ENCODE results near the gene HIPK2.

Gene HIPK2

GRCh38 chr7:139659922-139660316, 117.9 kb downstream of the HIPK2 start:
- H3K4me3 ChIP-seq (ENCODE audit: low read length) = no peak overlapping the region
- H3K9me3 ChIP-seq (replicated peaks; ENCODE audit: low read length) = no peaks in the 10 kb centered on the region
- H3K9ac ChIP-seq (ENCODE audit: low read depth, low read length) = no peak overlapping the region
- H3K27me3 ChIP-seq (ENCODE audit: control insufficient read depth, insufficient read depth, low read length) = no peaks in the 10 kb centered on the region
- peaks cover 56% of the 10 kb centered on the region for H3K4me1 ChIP-seq (ENCODE audit: control insufficient read depth, insufficient read depth, low read length)
- H3K4me2 ChIP-seq (ENCODE audit: low read length) = no peak overlapping the region
- H3K36me3 ChIP-seq (ENCODE audit: insufficient read depth, low read length) = peaks cover 61% of the 10 kb centered on the region

DNA sequence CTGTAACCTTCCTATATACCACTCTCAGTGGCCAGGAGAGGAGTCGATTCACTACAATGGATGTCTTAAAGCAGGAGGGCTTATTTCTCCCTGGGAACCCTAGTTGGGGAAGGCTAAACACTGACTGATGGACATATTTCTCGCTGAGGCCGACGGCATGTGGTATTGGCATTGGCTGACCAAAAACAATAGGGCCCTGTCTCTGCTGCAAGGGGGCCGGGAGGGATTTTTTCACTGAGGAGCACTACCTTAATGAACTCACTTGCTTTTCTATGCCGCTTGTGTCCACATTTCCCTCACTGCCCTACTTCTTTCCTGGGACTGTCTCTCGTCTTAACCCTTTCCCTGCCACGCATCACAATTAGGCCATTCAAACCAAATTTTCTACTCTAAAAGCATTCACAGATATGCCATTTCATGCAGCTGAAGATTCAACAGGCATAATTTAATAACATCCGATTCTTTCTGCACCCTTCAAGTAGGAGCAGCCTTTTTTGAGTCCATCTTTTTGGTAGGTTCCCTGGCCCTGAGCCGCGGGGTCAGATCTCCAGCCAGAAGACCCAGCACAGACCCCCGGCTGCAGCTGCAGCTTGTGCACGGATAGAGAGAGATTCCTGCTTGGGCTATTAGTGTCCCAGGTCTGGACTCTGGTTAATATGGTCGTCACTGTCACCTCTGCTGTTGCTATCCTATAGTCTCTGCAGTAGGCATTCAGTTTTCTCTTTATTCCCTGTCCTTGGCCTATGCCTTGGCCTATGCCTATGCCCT, 118.7 kb downstream of the HIPK2 start:
- peaks cover 65% of the 10 kb centered on the region for H3K36me3 ChIP-seq (ENCODE audit: insufficient read depth, low read length)
- H3K27me3 ChIP-seq (ENCODE audit: control insufficient read depth, insufficient read depth, low read length) = no peaks in the 10 kb centered on the region
- H3K4me1 ChIP-seq (ENCODE audit: control insufficient read depth, insufficient read depth, low read length) = peaks cover 62% of the 10 kb centered on the region
- H3K9ac ChIP-seq (ENCODE audit: low read depth, low read length) = peak overlapping the region; percentile 24
- H3K4me2 ChIP-seq (ENCODE audit: low read length) = peak overlapping the region; percentile 39
- H3K9me3 ChIP-seq (replicated peaks; ENCODE audit: low read length) = no peaks in the 10 kb centered on the region
- no peak overlapping the region for H3K4me3 ChIP-seq (ENCODE audit: low read length)

DNA sequence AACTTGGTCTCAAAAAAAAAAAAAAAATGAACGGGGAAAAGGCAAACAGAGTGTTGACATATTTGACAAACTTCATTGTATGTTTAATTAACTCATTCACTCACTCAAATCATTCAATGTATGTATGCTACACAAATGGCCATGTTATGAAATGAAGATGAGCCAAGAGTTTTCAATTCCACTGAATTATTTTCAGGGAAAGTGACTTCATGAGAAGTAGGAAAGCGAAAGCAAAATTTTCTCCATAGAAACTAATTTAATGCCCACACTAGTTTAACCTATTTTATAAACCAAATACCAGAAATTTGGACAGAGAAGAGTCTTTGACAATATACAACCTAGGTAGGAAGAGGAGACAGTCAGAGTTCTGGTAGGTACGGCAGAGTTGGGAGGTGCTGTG, 119.5 kb downstream of the HIPK2 start:
- Histone ChIP-seq H3K4me3 (ENCODE audit: low read length) (no peak overlapping the region), H3K27me3 (ENCODE audit: control insufficient read depth, insufficient read depth, low read length) (no peaks in the 10 kb centered on the region), H3K9ac (ENCODE audit: low read depth, low read length) (no peak overlapping the region), H3K9me3 (replicated peaks; ENCODE audit: low read length) (no peaks in the 10 kb centered on the region), H3K4me1 (ENCODE audit: control insufficient read depth, insufficient read depth, low read length) (peaks cover 66% of the 10 kb centered on the region), H3K4me2 (ENCODE audit: low read length) (peak overlapping the region; percentile 39), H3K36me3 (ENCODE audit: insufficient read depth, low read length) (peaks cover 60% of the 10 kb centered on the region)

GRCh38 chr7:139657725-139658124, 120.1 kb downstream of the HIPK2 start:
- no peaks in the 10 kb centered on the region for H3K27me3 ChIP-seq (ENCODE audit: control insufficient read depth, insufficient read depth, low read length)
- no peak overlapping the region for H3K4me2 ChIP-seq (ENCODE audit: low read length)
- H3K4me3 ChIP-seq (ENCODE audit: low read length) = no peak overlapping the region
- H3K36me3 ChIP-seq (ENCODE audit: insufficient read depth, low read length) = peaks cover 56% of the 10 kb centered on the region
- peaks cover 69% of the 10 kb centered on the region for H3K4me1 ChIP-seq (ENCODE audit: control insufficient read depth, insufficient read depth, low read length)
- no peak overlapping the region for H3K9ac ChIP-seq (ENCODE audit: low read depth, low read length)
- no peaks in the 10 kb centered on the region for H3K9me3 ChIP-seq (replicated peaks; ENCODE audit: low read length)

DNA sequence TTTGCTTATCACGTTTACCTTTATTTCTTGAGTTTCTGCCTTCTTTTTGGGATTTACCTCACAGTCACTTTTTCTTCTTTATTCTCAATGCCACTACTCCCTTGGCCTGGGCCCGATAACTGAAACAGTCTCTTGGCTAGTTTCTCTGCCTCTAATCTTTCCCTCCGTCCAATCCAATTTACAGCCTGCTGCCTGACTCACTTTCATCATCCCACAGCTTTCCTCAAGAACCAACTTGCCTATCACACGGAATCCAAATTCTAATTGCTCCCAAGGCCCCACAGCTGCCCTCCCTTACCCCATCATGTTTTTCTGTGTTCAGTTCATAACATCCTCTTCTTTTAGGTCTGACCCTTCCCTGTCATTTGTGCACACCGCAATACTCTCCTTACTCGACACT, 121.4 kb downstream of the HIPK2 start:
- Histone ChIP-seq H3K36me3 (ENCODE audit: insufficient read depth, low read length) (peaks cover 57% of the 10 kb centered on the region), H3K4me1 (ENCODE audit: control insufficient read depth, insufficient read depth, low read length) (peaks cover 74% of the 10 kb centered on the region), H3K4me2 (ENCODE audit: low read length) (no peak overlapping the region), H3K27me3 (ENCODE audit: control insufficient read depth, insufficient read depth, low read length) (no peaks in the 10 kb centered on the region), H3K9ac (ENCODE audit: low read depth, low read length) (no peak overlapping the region), H3K9me3 (replicated peaks; ENCODE audit: low read length) (no peaks in the 10 kb centered on the region), H3K4me3 (ENCODE audit: low read length) (no peak overlapping the region)

DNA sequence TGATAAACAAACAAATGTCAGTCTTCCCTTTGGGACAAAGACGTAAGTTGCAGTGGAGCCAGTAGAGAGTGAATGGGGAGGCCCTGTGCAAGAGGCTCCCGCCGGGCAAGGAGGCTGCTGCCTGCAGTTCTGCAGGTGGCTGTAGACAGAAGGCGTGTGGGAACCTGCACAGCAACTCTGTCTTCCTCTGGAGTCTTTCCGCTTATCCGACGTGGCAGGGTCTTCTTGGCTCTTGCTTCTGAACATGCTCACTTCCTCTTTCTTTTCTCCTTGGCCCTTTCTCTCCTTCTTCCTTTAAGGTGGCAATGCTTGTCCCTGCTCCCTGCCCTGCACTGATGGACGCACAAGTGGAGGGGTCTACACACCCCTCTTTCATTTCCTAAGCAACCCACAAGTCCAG, 122.5 kb downstream of the HIPK2 start:
- no peaks in the 10 kb centered on the region for H3K27me3 ChIP-seq (ENCODE audit: control insufficient read depth, insufficient read depth, low read length)
- no peaks in the 10 kb centered on the region for H3K9me3 ChIP-seq (replicated peaks; ENCODE audit: low read length)
- peaks cover 60% of the 10 kb centered on the region for H3K36me3 ChIP-seq (ENCODE audit: insufficient read depth, low read length)
- H3K4me2 ChIP-seq (ENCODE audit: low read length) = no peak overlapping the region
- H3K9ac ChIP-seq (ENCODE audit: low read depth, low read length) = no peak overlapping the region
- H3K4me3 ChIP-seq (ENCODE audit: low read length) = no peak overlapping the region
- H3K4me1 ChIP-seq (ENCODE audit: control insufficient read depth, insufficient read depth, low read length) = peaks cover 74% of the 10 kb centered on the region

- no peaks in the 10 kb centered on the region for H3K9me3 ChIP-seq (replicated peaks; ENCODE audit: low read length)
- no peak overlapping the region for H3K9ac ChIP-seq (ENCODE audit: low read depth, low read length)
- no peaks in the 10 kb centered on the region for H3K27me3 ChIP-seq (ENCODE audit: control insufficient read depth, insufficient read depth, low read length)
- peaks cover 66% of the 10 kb centered on the region for H3K4me1 ChIP-seq (ENCODE audit: control insufficient read depth, insufficient read depth, low read length)
- H3K4me3 ChIP-seq (ENCODE audit: low read length) = no peak overlapping the region
- peaks cover 62% of the 10 kb centered on the region for H3K36me3 ChIP-seq (ENCODE audit: insufficient read depth, low read length)
- H3K4me2 ChIP-seq (ENCODE audit: low read length) = no peak overlapping the region
These were observed 123.3 kb downstream of the HIPK2 start for GRCh38 chr7:139654276-139655181.

DNA sequence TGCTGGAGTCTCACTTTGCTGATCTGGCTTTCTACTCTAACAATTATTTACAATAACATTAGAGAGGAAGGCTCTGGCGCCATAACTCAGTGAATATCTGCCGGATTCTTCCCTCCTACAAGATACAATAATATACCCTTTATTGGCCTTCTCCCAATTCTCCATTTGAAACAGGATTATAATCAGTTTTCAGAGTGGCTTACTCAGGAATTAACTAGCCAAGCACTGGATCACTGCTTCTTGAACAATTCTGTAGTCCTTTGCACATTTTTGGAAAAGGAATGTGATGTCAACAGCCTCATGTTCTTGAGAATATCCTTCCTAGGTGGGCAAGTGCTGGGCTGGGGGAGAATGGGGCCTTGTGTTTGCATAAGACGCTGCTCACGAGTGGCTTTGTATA, 125.9 kb downstream of the HIPK2 start:
- Histone ChIP-seq H3K9me3 (replicated peaks; ENCODE audit: low read length) (no peaks in the 10 kb centered on the region), H3K27me3 (ENCODE audit: control insufficient read depth, insufficient read depth, low read length) (no peaks in the 10 kb centered on the region), H3K9ac (ENCODE audit: low read depth, low read length) (no peak overlapping the region), H3K4me1 (ENCODE audit: control insufficient read depth, insufficient read depth, low read length) (peaks cover 67% of the 10 kb centered on the region), H3K4me3 (ENCODE audit: low read length) (no peak overlapping the region), H3K4me2 (ENCODE audit: low read length) (no peak overlapping the region), H3K36me3 (ENCODE audit: insufficient read depth, low read length) (peaks cover 61% of the 10 kb centered on the region)

GRCh38 chr7:139651308-139651707, 126.5 kb downstream of the HIPK2 start:
- Histone ChIP-seq H3K4me1 (ENCODE audit: control insufficient read depth, insufficient read depth, low read length) (peaks cover 68% of the 10 kb centered on the region), H3K36me3 (ENCODE audit: insufficient read depth, low read length) (peaks cover 60% of the 10 kb centered on the region), H3K4me3 (ENCODE audit: low read length) (no peak overlapping the region), H3K9ac (ENCODE audit: low read depth, low read length) (no peak overlapping the region), H3K27me3 (ENCODE audit: control insufficient read depth, insufficient read depth, low read length) (no peaks in the 10 kb centered on the region), H3K4me2 (ENCODE audit: low read length) (no peak overlapping the region), H3K9me3 (replicated peaks; ENCODE audit: low read length) (no peaks in the 10 kb centered on the region)

DNA sequence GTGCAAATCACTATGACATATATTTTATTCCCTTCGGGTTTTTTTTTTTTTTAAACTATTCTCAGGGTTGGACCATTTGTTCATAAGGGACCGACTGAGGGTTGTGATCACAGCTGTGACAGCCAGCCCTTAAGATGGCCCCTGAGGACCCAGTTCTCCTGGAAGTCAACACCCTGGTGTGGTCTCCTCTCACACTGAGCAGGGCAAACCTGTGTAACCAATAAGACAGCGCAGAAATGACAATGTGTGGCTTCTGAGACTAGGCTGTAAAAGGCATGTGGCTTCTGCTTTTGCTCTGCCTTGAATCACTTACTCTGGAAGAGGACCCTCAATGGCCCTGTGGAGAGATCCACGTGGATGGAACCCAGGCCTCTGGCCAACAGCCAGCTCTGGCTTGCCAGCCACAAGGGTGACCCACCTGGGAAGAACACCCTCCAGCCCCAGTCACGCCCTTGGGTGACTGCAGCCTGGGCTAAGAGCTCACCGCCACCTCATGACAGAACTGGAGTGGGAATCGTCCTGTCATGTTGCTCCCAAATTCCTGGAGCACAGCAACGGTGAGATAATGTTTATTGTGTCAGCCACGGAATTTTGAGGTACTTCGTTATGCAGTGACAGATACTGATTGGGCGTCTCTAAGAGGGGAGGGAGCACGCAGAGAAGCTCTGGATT, 127.2 kb downstream of the HIPK2 start:
- no peaks in the 10 kb centered on the region for H3K27me3 ChIP-seq (ENCODE audit: control insufficient read depth, insufficient read depth, low read length)
- H3K9me3 ChIP-seq (replicated peaks; ENCODE audit: low read length) = no peaks in the 10 kb centered on the region
- H3K4me3 ChIP-seq (ENCODE audit: low read length) = no peak overlapping the region
- H3K36me3 ChIP-seq (ENCODE audit: insufficient read depth, low read length) = peaks cover 61% of the 10 kb centered on the region
- H3K4me2 ChIP-seq (ENCODE audit: low read length) = no peak overlapping the region
- H3K4me1 ChIP-seq (ENCODE audit: control insufficient read depth, insufficient read depth, low read length) = peaks cover 64% of the 10 kb centered on the region
- H3K9ac ChIP-seq (ENCODE audit: low read depth, low read length) = no peak overlapping the region

- Histone ChIP-seq H3K4me2 (ENCODE audit: low read length) (no peak overlapping the region), H3K4me3 (ENCODE audit: low read length) (no peak overlapping the region), H3K9ac (ENCODE audit: low read depth, low read length) (no peak overlapping the region), H3K9me3 (replicated peaks; ENCODE audit: low read length) (no peaks in the 10 kb centered on the region), H3K36me3 (ENCODE audit: insufficient read depth, low read length) (peaks cover 60% of the 10 kb centered on the region), H3K27me3 (ENCODE audit: control insufficient read depth, insufficient read depth, low read length) (no peaks in the 10 kb centered on the region), H3K4me1 (ENCODE audit: control insufficient read depth, insufficient read depth, low read length) (peaks cover 56% of the 10 kb centered on the region)
These were observed 128.8 kb downstream of the HIPK2 start for GRCh38 chr7:139648941-139649425.
